Loucy (cell line): ENCODE data around the gene TRIO.

ENCODE experiments used
- H2AFZ ChIP-seq: fragments of 200-600 bp; sonication (generic); 2 replicates; pipeline ENCODE4 v1.6.0; 2016; ENCODE audit warnings: antibody characterized with exemption, mild to moderate bottlenecking, low read length, moderate library complexity
- H3F3A ChIP-seq: fragments of 200-600 bp; 2 replicates; pipeline ENCODE4 v1.6.0; 2016; ENCODE audit warnings: antibody characterized with exemption, low read depth, mild to moderate bottlenecking
- H3K27me3 ChIP-seq: fragments of 200-600 bp; sonication (generic); 2 replicates; pipeline ENCODE4 v1.6.1; 2014; ENCODE audit warnings: low read length, mild to moderate bottlenecking; ENCODE audit not compliant: insufficient read depth, poor library complexity, severe bottlenecking
- H3K36me3 ChIP-seq: fragments of 200-600 bp; sonication (generic); 2 replicates; pipeline ENCODE4 v1.6.1; 2016; ENCODE audit warnings: low read length; ENCODE audit not compliant: insufficient read depth
- H3K4me1 ChIP-seq: fragments of 200-600 bp; sonication (generic); 2 replicates; pipeline ENCODE4 v1.5.1; 2014; ENCODE audit warnings: low read length, mild to moderate bottlenecking; ENCODE audit not compliant: insufficient read depth, poor library complexity, severe bottlenecking
- H3K4me2 ChIP-seq: fragments of 200-600 bp; sonication (generic); 2 replicates; pipeline ENCODE4 v1.6.0; 2014; ENCODE audit warnings: antibody characterized with exemption, low read length, low read depth, mild to moderate bottlenecking; ENCODE audit not compliant: poor library complexity, severe bottlenecking
- H3K4me3 ChIP-seq: fragments of 200-600 bp; sonication (generic); 2 replicates; pipeline ENCODE4 v1.5.1; 2014; ENCODE audit warnings: low read length, mild to moderate bottlenecking, mixed read lengths; ENCODE audit not compliant: poor library complexity, severe bottlenecking
- H3K79me2 ChIP-seq: fragments of 200-600 bp; sonication (generic); 2 replicates; pipeline ENCODE4 v1.6.1; 2014; ENCODE audit warnings: low read length; ENCODE audit not compliant: insufficient read depth
- H3K9ac ChIP-seq: fragments of 200-600 bp; sonication (generic); 2 replicates; pipeline ENCODE4 v1.6.0; 2014; ENCODE audit warnings: mild to moderate bottlenecking, low read depth, low read length, moderate library complexity; ENCODE audit not compliant: poor library complexity, severe bottlenecking
- H3K9me2 ChIP-seq: fragments of 200-600 bp; sonication (generic); replicated peaks from 2 replicates; pipeline ENCODE4 v1.6.1; 2016; ENCODE audit warnings: low read depth, low read length, mixed read lengths
- H3K9me3 ChIP-seq: fragments of 200-600 bp; sonication (generic); 2 replicates; pipeline ENCODE4 v1.6.1; 2014; ENCODE audit warnings: mild to moderate bottlenecking, antibody characterized with exemption, low read length, low read depth; ENCODE audit not compliant: insufficient read depth
- H4K20me1 ChIP-seq: fragments of 200-600 bp; sonication (generic); 2 replicates; pipeline ENCODE4 v1.6.0; 2014; ENCODE audit warnings: antibody characterized with exemption, low read length, mild to moderate bottlenecking; ENCODE audit not compliant: insufficient read depth, poor library complexity, severe bottlenecking
- EZH2phosphoT487 ChIP-seq: fragments of 200-600 bp; IDR thresholded peaks from 2 replicates; pipeline ENCODE4 v1.6.1; 2018; ENCODE audit warnings: antibody characterized with exemption, mild to moderate bottlenecking, moderate library complexity, borderline replicate concordance
- TF ChIP-seq, protein P1 (sequence below): fragments of 200-600 bp; sonication (generic); conservative IDR thresholded peaks from 2 replicates; pipeline ENCODE4 v1.5.1; 2014; ENCODE audit warnings: mild to moderate bottlenecking, antibody characterized with exemption, low read length

TRIO gene

DNA sequence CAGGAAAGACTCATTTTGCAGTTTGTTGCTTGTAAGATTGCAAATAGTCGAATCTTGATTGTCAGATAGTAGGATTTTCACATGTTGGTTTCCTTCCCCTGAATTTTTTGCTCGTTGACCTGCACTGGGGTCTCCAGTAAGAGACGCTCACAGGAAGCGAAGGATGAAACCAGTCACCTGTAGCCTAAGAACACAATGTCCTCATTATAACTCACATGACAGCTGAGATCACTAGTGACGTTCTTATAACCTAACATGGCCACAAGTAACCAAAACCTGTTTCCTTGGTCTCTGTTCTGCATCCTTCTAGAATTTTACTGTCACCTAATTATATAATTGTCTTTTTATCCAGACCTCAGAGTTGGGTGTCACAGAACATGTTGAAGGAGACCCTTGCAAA is 257.5 kb downstream of the TRIO start:
- H4K20me1 ChIP-seq: no peaks in the 10 kb centered on the region
- H3K4me3 ChIP-seq: no peak overlapping the region
- H3K9ac ChIP-seq: no peak overlapping the region
- H3F3A ChIP-seq: no peaks in the 10 kb centered on the region
- H3K27me3 ChIP-seq: no peaks in the 10 kb centered on the region
- peaks cover 16% of the 10 kb centered on the region for H3K4me1 ChIP-seq
- H2AFZ ChIP-seq: no peak overlapping the region
- H3K79me2 ChIP-seq: no peaks in the 10 kb centered on the region
- TF ChIP-seq, protein P1, sequence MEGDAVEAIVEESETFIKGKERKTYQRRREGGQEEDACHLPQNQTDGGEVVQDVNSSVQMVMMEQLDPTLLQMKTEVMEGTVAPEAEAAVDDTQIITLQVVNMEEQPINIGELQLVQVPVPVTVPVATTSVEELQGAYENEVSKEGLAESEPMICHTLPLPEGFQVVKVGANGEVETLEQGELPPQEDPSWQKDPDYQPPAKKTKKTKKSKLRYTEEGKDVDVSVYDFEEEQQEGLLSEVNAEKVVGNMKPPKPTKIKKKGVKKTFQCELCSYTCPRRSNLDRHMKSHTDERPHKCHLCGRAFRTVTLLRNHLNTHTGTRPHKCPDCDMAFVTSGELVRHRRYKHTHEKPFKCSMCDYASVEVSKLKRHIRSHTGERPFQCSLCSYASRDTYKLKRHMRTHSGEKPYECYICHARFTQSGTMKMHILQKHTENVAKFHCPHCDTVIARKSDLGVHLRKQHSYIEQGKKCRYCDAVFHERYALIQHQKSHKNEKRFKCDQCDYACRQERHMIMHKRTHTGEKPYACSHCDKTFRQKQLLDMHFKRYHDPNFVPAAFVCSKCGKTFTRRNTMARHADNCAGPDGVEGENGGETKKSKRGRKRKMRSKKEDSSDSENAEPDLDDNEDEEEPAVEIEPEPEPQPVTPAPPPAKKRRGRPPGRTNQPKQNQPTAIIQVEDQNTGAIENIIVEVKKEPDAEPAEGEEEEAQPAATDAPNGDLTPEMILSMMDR: no peak
- no peak for TF ChIP-seq EZH2phosphoT487
- H3K9me3 ChIP-seq: no peaks in the 10 kb centered on the region
- peaks cover 23% of the 10 kb centered on the region; the same call in 1 of the 2 replicates for H3K36me3 ChIP-seq
- H3K4me2 ChIP-seq: no peak overlapping the region
- H3K9me2 ChIP-seq: no peaks in the 10 kb centered on the region

- H3K79me2 ChIP-seq: no peaks in the 10 kb centered on the region
- H3K4me3 ChIP-seq: no peak overlapping the region
- TF ChIP-seq EZH2phosphoT487: no peak
- TF ChIP-seq, protein P1: no peak
- H3F3A ChIP-seq: no peaks in the 10 kb centered on the region
- no peak overlapping the region for H2AFZ ChIP-seq
- no peaks in the 10 kb centered on the region for H3K9me2 ChIP-seq
- peaks cover 16% of the 10 kb centered on the region for H3K4me1 ChIP-seq
- peaks cover 33% of the 10 kb centered on the region; the same call in 1 of the 2 replicates for H3K36me3 ChIP-seq
- no peaks in the 10 kb centered on the region for H3K9me3 ChIP-seq
- no peaks in the 10 kb centered on the region for H4K20me1 ChIP-seq
- no peak overlapping the region for H3K4me2 ChIP-seq
- H3K9ac ChIP-seq: no peak overlapping the region
- H3K27me3 ChIP-seq: no peaks in the 10 kb centered on the region
Observed at GRCh38 chr5:14401639-14402038, 258.5 kb downstream of the TRIO start.

GRCh38 chr5:14402424-14402823 is 259.3 kb downstream of the TRIO start:
- Histone ChIP-seq H3K9ac (no peak overlapping the region), H3K4me2 (no peak overlapping the region), H3K9me2 (no peaks in the 10 kb centered on the region), H3K27me3 (no peaks in the 10 kb centered on the region), H3K36me3 (peaks cover 33% of the 10 kb centered on the region; the same call in 1 of the 2 replicates), H3F3A (no peaks in the 10 kb centered on the region), H3K4me3 (no peak overlapping the region), H3K9me3 (no peaks in the 10 kb centered on the region), H3K4me1 (peaks cover 16% of the 10 kb centered on the region), H2AFZ (no peak overlapping the region), H4K20me1 (no peaks in the 10 kb centered on the region), H3K79me2 (no peaks in the 10 kb centered on the region)
- no peak for TF ChIP-seq EZH2phosphoT487
- TF ChIP-seq, protein P1: no peak
